Ovary (tissue), 3 donors: ENCODE data around the gene ARHGAP22.

ENCODE experiments used
- EP300 ChIP-seq: sonication (generic); formaldehyde crosslinking; IDR thresholded peaks from one replicate; pipeline ENCODE4 v1.6.1; 2017; ENCODE audit warnings: antibody characterized with exemption
- POLR2A ChIP-seq: fragments of 450-650 bp; IDR thresholded peaks from one replicate; pipeline ENCODE4 v1.6.1; 2017; ENCODE audit warnings: antibody characterized with exemption, mild to moderate bottlenecking, moderate library complexity
- TF ChIP-seq, protein P1 (sequence below), 3 donors: fragments of 450-650 bp in 2 of 3; fragments of 200-600 bp in 1 of 3; IDR thresholded peaks; one replicate each; pipeline versions ENCODE4 v1.5.1 to v1.8.0; 2016 to 2022; ENCODE audit warnings: antibody characterized with exemption in 3 of 3, mild to moderate bottlenecking in 1 of 3
- donor health status: DM: no; HTN: no; CAD: no.

DNA sequence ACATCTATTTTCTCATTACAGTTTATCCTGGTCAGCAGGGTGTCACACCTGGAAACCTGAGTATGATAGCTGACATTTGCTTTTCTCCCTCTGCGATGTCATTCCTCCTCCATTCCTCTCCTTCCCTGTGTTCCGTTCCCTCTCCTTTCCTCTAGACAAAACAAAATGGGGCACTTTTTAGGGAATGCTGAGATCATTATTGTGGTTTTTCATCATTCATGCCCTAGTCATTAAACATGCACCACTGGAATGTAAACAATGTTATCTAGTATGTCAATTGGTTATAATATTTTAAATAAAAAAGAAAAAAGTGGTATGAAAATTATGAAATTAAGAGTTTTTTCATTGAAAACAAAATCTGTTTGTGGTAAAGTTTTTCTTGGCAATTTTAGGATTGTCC is 165.8 kb downstream of the ARHGAP22 start:
- TF ChIP-seq, protein P1, sequence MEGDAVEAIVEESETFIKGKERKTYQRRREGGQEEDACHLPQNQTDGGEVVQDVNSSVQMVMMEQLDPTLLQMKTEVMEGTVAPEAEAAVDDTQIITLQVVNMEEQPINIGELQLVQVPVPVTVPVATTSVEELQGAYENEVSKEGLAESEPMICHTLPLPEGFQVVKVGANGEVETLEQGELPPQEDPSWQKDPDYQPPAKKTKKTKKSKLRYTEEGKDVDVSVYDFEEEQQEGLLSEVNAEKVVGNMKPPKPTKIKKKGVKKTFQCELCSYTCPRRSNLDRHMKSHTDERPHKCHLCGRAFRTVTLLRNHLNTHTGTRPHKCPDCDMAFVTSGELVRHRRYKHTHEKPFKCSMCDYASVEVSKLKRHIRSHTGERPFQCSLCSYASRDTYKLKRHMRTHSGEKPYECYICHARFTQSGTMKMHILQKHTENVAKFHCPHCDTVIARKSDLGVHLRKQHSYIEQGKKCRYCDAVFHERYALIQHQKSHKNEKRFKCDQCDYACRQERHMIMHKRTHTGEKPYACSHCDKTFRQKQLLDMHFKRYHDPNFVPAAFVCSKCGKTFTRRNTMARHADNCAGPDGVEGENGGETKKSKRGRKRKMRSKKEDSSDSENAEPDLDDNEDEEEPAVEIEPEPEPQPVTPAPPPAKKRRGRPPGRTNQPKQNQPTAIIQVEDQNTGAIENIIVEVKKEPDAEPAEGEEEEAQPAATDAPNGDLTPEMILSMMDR (IDR thresholded peaks at IDR 0.05): no peak
- no peak for TF ChIP-seq POLR2A
- TF ChIP-seq EP300: no peak
